ENCODE results near the gene RGP1. TPM values are rescaled to one million over a fixed set of nuclear protein-coding genes. Genes with fewer than 3 reads are reported as not detected.
A peak's percentile ranks its signal among the peaks of the same experiment; 100 is the strongest.

RGP1 gene
- total and polyA plus RNA-seq, 9 of the 15 experiments (the other 6 are each of a cell fraction or from before 2014, with no cell fraction given) = 0.42 to 13.8 (median 6.7) TPM

DNA sequence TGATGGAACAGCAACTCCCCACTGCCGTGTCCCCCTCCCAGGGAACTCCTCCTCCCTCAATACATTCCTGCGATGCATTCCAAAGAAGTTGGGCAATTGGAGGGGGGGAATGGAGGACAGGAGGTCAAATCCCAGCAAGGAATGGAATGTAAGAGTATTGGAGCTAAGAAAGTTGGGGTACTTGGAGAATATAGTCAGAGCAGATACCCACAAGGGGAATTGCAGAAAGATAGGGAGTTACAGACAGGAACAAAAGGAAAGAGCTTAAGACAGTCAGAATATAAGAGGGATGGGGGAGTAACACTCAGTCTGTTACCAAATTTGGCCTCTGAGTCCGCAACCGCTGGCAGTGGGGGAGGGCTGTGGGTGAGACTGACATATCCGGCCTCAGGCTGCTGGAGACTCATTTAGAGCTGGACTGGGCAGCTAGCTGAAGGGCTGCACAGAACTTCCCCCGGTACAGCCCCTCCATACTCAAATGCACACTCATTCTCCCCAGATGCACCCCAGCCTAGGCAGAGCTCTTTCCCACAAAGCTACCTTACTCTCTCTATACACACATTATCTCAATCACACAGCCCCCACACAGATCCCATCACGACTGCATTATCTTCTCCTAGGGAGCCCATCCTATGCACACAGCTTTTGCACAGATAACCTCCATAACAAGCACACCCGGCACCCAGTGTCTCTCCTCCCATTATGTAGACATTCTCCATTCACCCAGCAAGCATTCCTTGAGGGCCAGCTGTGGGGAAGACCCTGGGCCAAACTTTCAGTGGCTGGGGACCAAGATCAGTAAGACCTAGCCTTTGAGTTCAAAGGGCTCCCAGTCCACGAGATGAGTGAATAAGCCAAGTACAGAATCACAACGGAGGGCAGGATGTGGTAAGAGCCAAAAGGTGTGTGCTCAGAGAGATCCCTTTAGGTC, 20.8 kb upstream of the RGP1 start (continued):
- TF ChIP-seq, protein P1, sequence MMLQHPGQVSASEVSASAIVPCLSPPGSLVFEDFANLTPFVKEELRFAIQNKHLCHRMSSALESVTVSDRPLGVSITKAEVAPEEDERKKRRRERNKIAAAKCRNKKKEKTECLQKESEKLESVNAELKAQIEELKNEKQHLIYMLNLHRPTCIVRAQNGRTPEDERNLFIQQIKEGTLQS (IDR thresholded peaks at IDR 0.05) = no peak
- TF ChIP-seq, protein P1 (CRISPR knock-in tag; conservative IDR thresholded peaks at IDR 0.05) = no peak
- TF ChIP-seq KLF10 (CRISPR knock-in tag; IDR thresholded peaks at IDR 0.05) (no peak), TAL1 (IDR thresholded peaks at IDR 0.05) (peak; percentile 93), SMARCA4 (IDR thresholded peaks at IDR 0.05) (peak; percentile 95), SMAD1 (IDR thresholded peaks at IDR 0.05; ENCODE audit: low read depth, low read length, partially characterized antibody) (no peak), ZNF75A (CRISPR knock-in tag; IDR thresholded peaks at IDR 0.05) (no peak), L3MBTL2 (IDR thresholded peaks at IDR 0.05) (no peak), WHSC1 (IDR thresholded peaks at IDR 0.05; ENCODE audit: low read length) (no peak), ETS2 (tag; IDR thresholded peaks at IDR 0.05; ENCODE audit: borderline replicate concordance, poor library complexity, severe bottlenecking) (no peak), NCOA1 (IDR thresholded peaks at IDR 0.05; ENCODE audit: low read depth) (peak; percentile 89), CBFA2T2 (conservative IDR thresholded peaks at IDR 0.05) (peak; percentile 95), MEIS2 (IDR thresholded peaks at IDR 0.05; ENCODE audit: partially characterized antibody) (peak; percentile 70), XRCC5 (IDR thresholded peaks at IDR 0.05; ENCODE audit: low read depth, low read length) (0 out of 2 replicates have a peak, but pooled peaks have one; percentile 11)
- TF ChIP-seq, protein P2, sequence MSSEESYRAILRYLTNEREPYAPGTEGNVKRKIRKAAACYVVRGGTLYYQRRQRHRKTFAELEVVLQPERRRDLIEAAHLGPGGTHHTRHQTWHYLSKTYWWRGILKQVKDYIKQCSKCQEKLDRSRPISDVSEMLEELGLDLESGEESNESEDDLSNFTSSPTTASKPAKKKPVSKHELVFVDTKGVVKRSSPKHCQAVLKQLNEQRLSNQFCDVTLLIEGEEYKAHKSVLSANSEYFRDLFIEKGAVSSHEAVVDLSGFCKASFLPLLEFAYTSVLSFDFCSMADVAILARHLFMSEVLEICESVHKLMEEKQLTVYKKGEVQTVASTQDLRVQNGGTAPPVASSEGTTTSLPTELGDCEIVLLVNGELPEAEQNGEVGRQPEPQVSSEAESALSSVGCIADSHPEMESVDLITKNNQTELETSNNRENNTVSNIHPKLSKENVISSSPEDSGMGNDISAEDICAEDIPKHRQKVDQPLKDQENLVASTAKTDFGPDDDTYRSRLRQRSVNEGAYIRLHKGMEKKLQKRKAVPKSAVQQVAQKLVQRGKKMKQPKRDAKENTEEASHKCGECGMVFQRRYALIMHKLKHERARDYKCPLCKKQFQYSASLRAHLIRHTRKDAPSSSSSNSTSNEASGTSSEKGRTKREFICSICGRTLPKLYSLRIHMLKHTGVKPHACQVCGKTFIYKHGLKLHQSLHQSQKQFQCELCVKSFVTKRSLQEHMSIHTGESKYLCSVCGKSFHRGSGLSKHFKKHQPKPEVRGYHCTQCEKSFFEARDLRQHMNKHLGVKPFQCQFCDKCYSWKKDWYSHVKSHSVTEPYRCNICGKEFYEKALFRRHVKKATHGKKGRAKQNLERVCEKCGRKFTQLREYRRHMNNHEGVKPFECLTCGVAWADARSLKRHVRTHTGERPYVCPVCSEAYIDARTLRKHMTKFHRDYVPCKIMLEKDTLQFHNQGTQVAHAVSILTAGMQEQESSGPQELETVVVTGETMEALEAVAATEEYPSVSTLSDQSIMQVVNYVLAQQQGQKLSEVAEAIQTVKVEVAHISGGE (CRISPR knock-in tag; IDR thresholded peaks at IDR 0.05) = peak in 1 of 3 experiments; percentile 49; a peak in 1 of 6 replicates
- TF ChIP-seq, protein P3, sequence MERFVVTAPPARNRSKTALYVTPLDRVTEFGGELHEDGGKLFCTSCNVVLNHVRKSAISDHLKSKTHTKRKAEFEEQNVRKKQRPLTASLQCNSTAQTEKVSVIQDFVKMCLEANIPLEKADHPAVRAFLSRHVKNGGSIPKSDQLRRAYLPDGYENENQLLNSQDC (CRISPR knock-in tag; IDR thresholded peaks at IDR 0.05) = no peak
- TF ChIP-seq, protein P4, sequence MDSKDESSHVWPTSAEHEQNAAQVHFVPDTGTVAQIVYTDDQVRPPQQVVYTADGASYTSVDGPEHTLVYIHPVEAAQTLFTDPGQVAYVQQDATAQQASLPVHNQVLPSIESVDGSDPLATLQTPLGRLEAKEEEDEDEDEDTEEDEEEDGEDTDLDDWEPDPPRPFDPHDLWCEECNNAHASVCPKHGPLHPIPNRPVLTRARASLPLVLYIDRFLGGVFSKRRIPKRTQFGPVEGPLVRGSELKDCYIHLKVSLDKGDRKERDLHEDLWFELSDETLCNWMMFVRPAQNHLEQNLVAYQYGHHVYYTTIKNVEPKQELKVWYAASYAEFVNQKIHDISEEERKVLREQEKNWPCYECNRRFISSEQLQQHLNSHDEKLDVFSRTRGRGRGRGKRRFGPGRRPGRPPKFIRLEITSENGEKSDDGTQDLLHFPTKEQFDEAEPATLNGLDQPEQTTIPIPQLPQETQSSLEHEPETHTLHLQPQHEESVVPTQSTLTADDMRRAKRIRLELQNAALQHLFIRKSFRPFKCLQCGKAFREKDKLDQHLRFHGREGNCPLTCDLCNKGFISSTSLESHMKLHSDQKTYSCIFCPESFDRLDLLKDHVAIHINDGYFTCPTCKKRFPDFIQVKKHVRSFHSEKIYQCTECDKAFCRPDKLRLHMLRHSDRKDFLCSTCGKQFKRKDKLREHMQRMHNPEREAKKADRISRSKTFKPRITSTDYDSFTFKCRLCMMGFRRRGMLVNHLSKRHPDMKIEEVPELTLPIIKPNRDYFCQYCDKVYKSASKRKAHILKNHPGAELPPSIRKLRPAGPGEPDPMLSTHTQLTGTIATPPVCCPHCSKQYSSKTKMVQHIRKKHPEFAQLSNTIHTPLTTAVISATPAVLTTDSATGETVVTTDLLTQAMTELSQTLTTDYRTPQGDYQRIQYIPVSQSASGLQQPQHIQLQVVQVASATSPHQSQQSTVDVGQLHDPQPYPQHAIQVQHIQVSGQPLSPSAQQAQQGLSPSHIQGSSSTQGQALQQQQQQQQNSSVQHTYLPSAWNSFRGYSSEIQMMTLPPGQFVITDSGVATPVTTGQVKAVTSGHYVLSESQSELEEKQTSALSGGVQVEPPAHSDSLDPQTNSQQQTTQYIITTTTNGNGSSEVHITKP (IDR thresholded peaks at IDR 0.05; ENCODE audit: partially characterized antibody) = no peak
- TF ChIP-seq, protein P5, sequence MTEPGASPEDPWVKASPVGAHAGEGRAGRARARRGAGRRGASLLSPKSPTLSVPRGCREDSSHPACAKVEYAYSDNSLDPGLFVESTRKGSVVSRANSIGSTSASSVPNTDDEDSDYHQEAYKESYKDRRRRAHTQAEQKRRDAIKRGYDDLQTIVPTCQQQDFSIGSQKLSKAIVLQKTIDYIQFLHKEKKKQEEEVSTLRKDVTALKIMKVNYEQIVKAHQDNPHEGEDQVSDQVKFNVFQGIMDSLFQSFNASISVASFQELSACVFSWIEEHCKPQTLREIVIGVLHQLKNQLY (CRISPR knock-in tag; conservative IDR thresholded peaks at IDR 0.05) = no peak
